WERI-Rb-1 (cell line): ENCODE measurements around the gene ITPR2.
"Not testable (repeated sequence)": the region's sequence is repeated elsewhere in the genome, so short reads cannot be mapped to it uniquely, and the experiment has no call there.

Experiments
- DNase-seq: peaks from one replicate; pipeline ENCODE4 v3.0.0-alpha.2; 2020
- H3K27ac ChIP-seq: fragments of 250-450 bp; sonication (Bioruptor Pico); 2 replicates; pipeline ENCODE4 v1.5.1; 2020; ENCODE audit warnings: mild to moderate bottlenecking, moderate library complexity
- H3K27me3 ChIP-seq: fragments of 250-450 bp; sonication (Bioruptor Pico); 2 replicates; pipeline ENCODE4 v1.5.1; 2021; ENCODE audit warnings: mild to moderate bottlenecking, low read depth, moderate library complexity; ENCODE audit not compliant: insufficient read depth, severe bottlenecking
- H3K36me3 ChIP-seq: fragments of 250-450 bp; sonication (Bioruptor Pico); 2 replicates; pipeline ENCODE4 v1.5.1; 2020; ENCODE audit warnings: mild to moderate bottlenecking, moderate library complexity
- H3K4me3 ChIP-seq: 2 replicates; pipeline ENCODE4 v1.5.1; 2011; ENCODE audit warnings: low read depth, mild to moderate bottlenecking, control low read depth, low read length
- H3K9me3 ChIP-seq: fragments of 250-450 bp; sonication (Bioruptor Pico); 2 replicates; pipeline ENCODE4 v1.5.1; 2021; ENCODE audit warnings: mild to moderate bottlenecking, moderate library complexity; ENCODE audit not compliant: severe bottlenecking
- CTCF ChIP-seq: IDR thresholded peaks from 2 replicates; pipeline ENCODE4 v1.5.1; 2011; ENCODE audit warnings: low read depth, mild to moderate bottlenecking, control low read depth, inconsistent platforms, low read length

Gene ITPR2

GRCh38 chr12:26760657-26761293 is 72.2 kb downstream of the ITPR2 start:
- no peaks in the 10 kb centered on the region for H3K27me3 ChIP-seq
- peaks cover 12% of the 10 kb centered on the region for H3K9me3 ChIP-seq
- no peaks in the 10 kb centered on the region for H3K36me3 ChIP-seq
- no peak overlapping the region for H3K27ac ChIP-seq
- TF ChIP-seq CTCF = no peak
- H3K4me3 ChIP-seq = no peak overlapping the region
- no peak for DNase-seq

GRCh38 chr12:26755362-26755761 is 77.6 kb downstream of the ITPR2 start:
- not testable (repeated sequence) for H3K27me3 ChIP-seq, H3K27ac ChIP-seq, H3K9me3 ChIP-seq

GRCh38 chr12:26754148-26754547 is 78.8 kb downstream of the ITPR2 start:
- H3K27ac ChIP-seq = no peak overlapping the region
- no peak for DNase-seq
- no peaks in the 10 kb centered on the region for H3K27me3 ChIP-seq
- no peak for TF ChIP-seq CTCF
- H3K36me3 ChIP-seq = no peaks in the 10 kb centered on the region
- peaks cover 5% of the 10 kb centered on the region for H3K9me3 ChIP-seq
- H3K4me3 ChIP-seq = no peak overlapping the region

More at GRCh38 chr12:26755362-26755761, 77.6 kb downstream of the ITPR2 start:
- H3K4me3 ChIP-seq, H3K36me3 ChIP-seq, DNase-seq: not testable (repeated sequence)

GRCh38 chr12:26751179-26751578 is 81.8 kb downstream of the ITPR2 start:
- no peak overlapping the region for H3K27ac ChIP-seq
- H3K27me3 ChIP-seq = no peaks in the 10 kb centered on the region
- H3K4me3 ChIP-seq = no peak overlapping the region
- TF ChIP-seq CTCF = no peak
- DNase-seq = no peak
- H3K9me3 ChIP-seq = peaks cover 5% of the 10 kb centered on the region
- no peaks in the 10 kb centered on the region for H3K36me3 ChIP-seq

DNA sequence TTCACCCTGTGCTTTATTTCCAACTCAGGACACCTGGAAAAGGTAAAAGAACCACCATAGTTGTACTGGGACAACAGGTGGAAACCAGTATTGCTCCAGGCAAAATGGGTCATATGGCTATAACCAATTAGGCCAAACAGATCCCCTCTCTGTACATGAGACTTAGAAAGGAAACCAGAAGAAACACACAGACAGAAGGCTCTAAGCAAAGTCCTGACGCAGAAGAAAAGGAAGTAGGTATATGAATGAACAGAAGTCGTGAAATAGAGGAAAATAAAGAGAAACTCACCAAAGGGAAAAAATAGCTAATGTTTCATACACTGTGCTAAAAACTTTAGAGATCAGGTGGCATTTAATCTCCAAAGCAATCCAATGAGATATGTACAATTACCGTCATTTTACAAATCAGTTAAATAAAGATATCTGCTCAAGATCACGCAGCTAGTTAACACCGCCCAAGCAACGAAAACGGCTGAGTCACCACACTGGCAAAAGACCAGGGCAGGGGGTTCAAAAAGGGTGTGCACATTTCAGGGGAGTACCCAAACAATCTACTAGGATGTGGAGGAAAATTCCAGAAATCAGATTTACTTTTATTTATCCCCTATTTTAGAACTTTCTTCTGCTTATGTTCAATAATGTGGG is 82.3 kb downstream of the ITPR2 start:
- H3K4me3 ChIP-seq = no peak overlapping the region
- no peaks in the 10 kb centered on the region for H3K27me3 ChIP-seq
- H3K9me3 ChIP-seq = peaks cover 4% of the 10 kb centered on the region
- no peaks in the 10 kb centered on the region for H3K36me3 ChIP-seq
- no peak overlapping the region for H3K27ac ChIP-seq
- TF ChIP-seq CTCF = no peak
- no peak for DNase-seq

GRCh38 chr12:26749781-26750180 is 83.2 kb downstream of the ITPR2 start:
- DNase-seq = no peak
- peaks cover 2% of the 10 kb centered on the region for H3K9me3 ChIP-seq
- H3K27ac ChIP-seq = no peak overlapping the region
- TF ChIP-seq CTCF = no peak
- H3K27me3 ChIP-seq = no peaks in the 10 kb centered on the region
- H3K36me3 ChIP-seq = no peaks in the 10 kb centered on the region
- no peak overlapping the region for H3K4me3 ChIP-seq
